ENCODE measurements around the gene ATP5ME. TPM values are rescaled to one million over a fixed set of nuclear protein-coding genes. Genes with fewer than 3 reads are reported as not detected.

ATP5ME gene
- total RNA-seq, 1 donor from 2014 or later, result 278 TPM

- TF ChIP-seq, protein P1, sequence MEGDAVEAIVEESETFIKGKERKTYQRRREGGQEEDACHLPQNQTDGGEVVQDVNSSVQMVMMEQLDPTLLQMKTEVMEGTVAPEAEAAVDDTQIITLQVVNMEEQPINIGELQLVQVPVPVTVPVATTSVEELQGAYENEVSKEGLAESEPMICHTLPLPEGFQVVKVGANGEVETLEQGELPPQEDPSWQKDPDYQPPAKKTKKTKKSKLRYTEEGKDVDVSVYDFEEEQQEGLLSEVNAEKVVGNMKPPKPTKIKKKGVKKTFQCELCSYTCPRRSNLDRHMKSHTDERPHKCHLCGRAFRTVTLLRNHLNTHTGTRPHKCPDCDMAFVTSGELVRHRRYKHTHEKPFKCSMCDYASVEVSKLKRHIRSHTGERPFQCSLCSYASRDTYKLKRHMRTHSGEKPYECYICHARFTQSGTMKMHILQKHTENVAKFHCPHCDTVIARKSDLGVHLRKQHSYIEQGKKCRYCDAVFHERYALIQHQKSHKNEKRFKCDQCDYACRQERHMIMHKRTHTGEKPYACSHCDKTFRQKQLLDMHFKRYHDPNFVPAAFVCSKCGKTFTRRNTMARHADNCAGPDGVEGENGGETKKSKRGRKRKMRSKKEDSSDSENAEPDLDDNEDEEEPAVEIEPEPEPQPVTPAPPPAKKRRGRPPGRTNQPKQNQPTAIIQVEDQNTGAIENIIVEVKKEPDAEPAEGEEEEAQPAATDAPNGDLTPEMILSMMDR (conservative IDR thresholded peaks at IDR 0.05), result no peak
- no peak for DNase-seq (ENCODE audit: low read depth, low spot score)
- H3K4me3 Mint-ChIP-seq, result no peak overlapping the region
- H3K36me3 Mint-ChIP-seq (ENCODE audit: low read depth), result peaks cover 6% of the 10 kb centered on the region
- no peaks in the 10 kb centered on the region for H3K27me3 Mint-ChIP-seq (ENCODE audit: low read depth)
- H3K4me1 Mint-ChIP-seq, result no peaks in the 10 kb centered on the region
- H3K9me3 Mint-ChIP-seq, result peaks cover 7% of the 10 kb centered on the region
- H3K27ac Mint-ChIP-seq (ENCODE audit: unreplicated experiment), result no peak overlapping the region
These were observed 45.0 kb downstream of the ATP5ME start for GRCh38 chr4:628821-629635.

DNA sequence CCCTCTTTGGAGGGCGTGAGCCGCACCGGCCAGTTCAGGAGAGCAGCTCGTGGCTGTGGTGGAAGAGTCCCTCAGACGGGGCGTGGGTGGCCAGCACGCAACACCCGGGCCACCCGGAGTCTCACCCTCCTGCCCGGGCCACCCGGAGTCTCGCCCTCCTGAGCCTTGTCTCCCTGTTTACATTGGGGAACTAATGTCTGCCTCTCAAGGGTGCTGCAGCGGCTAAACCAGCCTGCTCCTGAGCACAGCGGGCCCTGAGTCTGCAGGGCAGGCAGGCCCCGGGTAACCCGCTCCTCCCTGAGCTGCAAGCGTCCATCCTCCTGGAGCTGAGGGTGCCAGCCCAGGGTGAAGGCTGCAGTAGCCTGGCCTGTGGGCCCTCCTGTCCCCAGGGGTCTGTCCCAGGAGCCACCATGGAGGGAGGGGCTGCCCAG, 45.8 kb downstream of the ATP5ME start:
- no peak overlapping the region for H3K4me3 Mint-ChIP-seq
- no peak overlapping the region for H3K27ac Mint-ChIP-seq (ENCODE audit: unreplicated experiment)
- H3K27me3 Mint-ChIP-seq (ENCODE audit: low read depth), result no peaks in the 10 kb centered on the region
- H3K9me3 Mint-ChIP-seq, result peaks cover 7% of the 10 kb centered on the region
- no peak for DNase-seq (ENCODE audit: low read depth, low spot score)
- peaks cover 6% of the 10 kb centered on the region for H3K36me3 Mint-ChIP-seq (ENCODE audit: low read depth)
- TF ChIP-seq, protein P1 (conservative IDR thresholded peaks at IDR 0.05), result no peak
- no peaks in the 10 kb centered on the region for H3K4me1 Mint-ChIP-seq

- H3K4me1 Mint-ChIP-seq, result no peaks in the 10 kb centered on the region
- peaks cover 7% of the 10 kb centered on the region for H3K9me3 Mint-ChIP-seq
- DNase-seq (ENCODE audit: low read depth, low spot score), result no peak
- peaks cover 3% of the 10 kb centered on the region for H3K27me3 Mint-ChIP-seq (ENCODE audit: low read depth)
- peaks cover 4% of the 10 kb centered on the region for H3K36me3 Mint-ChIP-seq (ENCODE audit: low read depth)
- TF ChIP-seq, protein P1 (conservative IDR thresholded peaks at IDR 0.05), result no peak
- H3K27ac Mint-ChIP-seq (ENCODE audit: unreplicated experiment), result no peak overlapping the region
- H3K4me3 Mint-ChIP-seq, result no peak overlapping the region
These were observed 46.5 kb downstream of the ATP5ME start for GRCh38 chr4:627347-628125.

DNA sequence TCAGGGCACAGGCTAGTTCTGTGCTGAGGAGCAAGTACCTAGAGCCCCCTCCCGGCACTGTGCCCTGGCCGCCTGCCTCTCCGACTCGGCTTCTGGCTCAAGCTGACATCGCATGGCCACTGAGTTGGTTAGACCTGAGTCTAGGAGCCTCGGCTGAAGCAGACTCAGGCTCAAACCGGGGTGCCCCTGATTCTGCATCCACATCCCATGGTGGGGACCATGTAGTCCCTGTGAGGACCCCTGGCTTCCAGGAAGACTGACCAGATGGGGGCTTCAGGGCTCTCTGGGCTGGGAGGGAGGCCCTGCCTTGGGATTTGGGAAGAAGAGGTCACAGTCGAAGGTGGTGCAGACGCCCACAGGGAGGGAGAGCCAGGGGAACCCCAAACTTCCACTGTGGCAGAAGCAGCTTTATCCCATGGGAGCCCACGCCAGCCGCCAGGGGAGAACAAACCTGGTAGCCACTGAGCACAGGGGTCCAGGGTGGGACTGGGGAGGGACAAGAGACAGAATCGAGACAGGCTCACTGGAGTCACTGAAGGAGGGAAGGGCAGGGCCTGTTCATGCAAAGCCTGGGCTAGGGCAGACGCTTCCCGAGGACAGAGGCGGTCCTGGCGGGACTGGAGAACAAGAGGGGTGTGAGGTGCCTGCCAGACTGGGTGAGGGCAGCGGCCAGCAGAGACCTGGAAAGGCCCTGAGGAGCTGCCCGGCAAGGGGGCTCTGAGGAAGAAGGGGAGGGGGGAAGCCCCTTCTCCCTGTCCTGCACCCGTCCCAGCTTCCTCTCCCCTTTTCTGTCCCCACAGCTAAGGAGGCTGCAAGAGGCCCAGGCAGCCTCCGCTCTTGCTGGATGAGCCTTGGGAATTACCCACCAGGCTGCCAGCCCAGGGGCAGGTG, 47.6 kb downstream of the ATP5ME start:
- TF ChIP-seq, protein P1 (conservative IDR thresholded peaks at IDR 0.05), result no peak
- Mint-ChIP-seq H3K4me3 (no peak overlapping the region), H3K36me3 (ENCODE audit: low read depth) (peaks cover 4% of the 10 kb centered on the region), H3K9me3 (peaks cover 7% of the 10 kb centered on the region), H3K4me1 (peaks cover 3% of the 10 kb centered on the region), H3K27me3 (ENCODE audit: low read depth) (peaks cover 6% of the 10 kb centered on the region), H3K27ac (ENCODE audit: unreplicated experiment) (no peak overlapping the region)
- no peak for DNase-seq (ENCODE audit: low read depth, low spot score)

- Mint-ChIP-seq H3K9me3 (peaks cover 2% of the 10 kb centered on the region), H3K27me3 (ENCODE audit: low read depth) (peaks cover 10% of the 10 kb centered on the region), H3K4me3 (no peak overlapping the region), H3K27ac (ENCODE audit: unreplicated experiment) (no peak overlapping the region), H3K4me1 (peaks cover 3% of the 10 kb centered on the region), H3K36me3 (ENCODE audit: low read depth) (no peaks in the 10 kb centered on the region)
- TF ChIP-seq, protein P1 (conservative IDR thresholded peaks at IDR 0.05), result no peak
- DNase-seq (ENCODE audit: low read depth, low spot score), result no peak
These were observed 48.4 kb downstream of the ATP5ME start for GRCh38 chr4:625631-626161.
